Left renal cortex interstitium (tissue), 4 donors: Measurements from ENCODE around the gene KCNJ11. TPM values are rescaled to one million over a fixed set of nuclear protein-coding genes. Genes with fewer than 3 reads are reported as not detected.

Source experiments
- DNase-seq, 4 donors: peaks; one replicate each; pipeline ENCODE4 v3.0.0-alpha.2; 2013; ENCODE audit warnings: low read depth in 4 of 4, low spot score in 2 of 4, missing footprints in 1 of 4
- polyA plus RNA-seq, 4 donors: library from polyadenylated mRNA; unstranded; fragments of 120-200 nt; gene quantifications; one replicate each; pipeline ENCODE4 v1.2.1, GENCODE V29; 2013; ENCODE audit not compliant: insufficient read length in 4 of 4

KCNJ11 gene
- polyA plus RNA-seq, 4 donors = 2.1 to 3.0 (median 2.7) TPM

DNA sequence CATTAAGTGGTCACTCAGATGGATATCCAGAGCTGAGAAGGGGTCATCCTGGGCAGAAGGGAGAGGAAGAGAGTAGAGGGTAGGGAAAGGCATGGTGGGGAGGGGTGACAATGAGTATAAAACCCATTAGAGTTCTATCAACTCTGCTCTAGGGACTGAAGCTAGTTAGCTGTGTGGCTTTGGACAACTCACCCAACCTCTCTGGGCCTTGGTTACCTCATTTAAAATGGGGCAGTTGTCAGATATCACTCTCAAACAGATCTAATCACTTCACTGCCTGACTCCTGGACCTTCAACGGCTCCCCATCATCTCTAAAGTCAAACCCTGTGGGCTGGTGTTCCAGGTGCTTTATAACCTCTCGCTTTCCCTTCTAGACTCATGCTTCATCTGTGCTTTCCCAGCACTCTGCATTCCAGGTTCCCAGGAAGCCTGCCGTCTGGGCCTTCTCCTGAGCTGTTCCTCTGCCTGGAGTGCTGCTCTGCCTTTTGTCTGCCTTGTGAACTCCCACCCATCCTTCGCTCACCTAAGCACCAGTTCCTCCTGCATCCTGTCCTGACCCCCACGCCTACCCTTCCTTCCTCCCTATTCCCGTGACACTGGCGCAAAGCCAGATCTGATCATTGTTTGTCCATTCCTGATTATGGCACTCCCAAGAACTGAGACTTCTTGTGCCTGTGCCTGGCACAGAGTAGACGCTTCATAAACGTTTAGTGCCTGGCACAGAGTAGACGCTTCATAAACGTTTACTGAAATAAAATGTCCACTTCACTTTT lies 22.3 kb upstream of the KCNJ11 start:
- DNase-seq = no peak

DNA sequence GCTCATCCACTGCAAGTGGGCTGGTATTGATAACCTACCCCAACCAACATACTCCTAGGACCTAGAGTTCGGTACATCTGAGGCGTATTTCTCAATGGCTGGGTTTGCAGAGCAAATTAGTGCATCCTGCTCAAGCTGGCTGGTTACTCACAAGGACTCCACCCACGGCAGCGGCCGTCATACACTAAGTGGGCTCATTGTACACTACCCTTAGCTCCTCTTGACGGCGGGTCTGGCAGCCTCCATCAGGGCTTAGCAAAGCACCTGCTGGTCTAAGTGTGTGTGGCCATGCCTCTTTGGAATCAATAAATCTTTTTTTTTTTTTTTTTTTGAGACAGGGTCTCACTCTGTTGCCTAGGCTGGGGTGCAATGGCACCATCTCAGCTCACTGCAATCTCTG lies 20.2 kb upstream of the KCNJ11 start:
- DNase-seq = no peak

DNA sequence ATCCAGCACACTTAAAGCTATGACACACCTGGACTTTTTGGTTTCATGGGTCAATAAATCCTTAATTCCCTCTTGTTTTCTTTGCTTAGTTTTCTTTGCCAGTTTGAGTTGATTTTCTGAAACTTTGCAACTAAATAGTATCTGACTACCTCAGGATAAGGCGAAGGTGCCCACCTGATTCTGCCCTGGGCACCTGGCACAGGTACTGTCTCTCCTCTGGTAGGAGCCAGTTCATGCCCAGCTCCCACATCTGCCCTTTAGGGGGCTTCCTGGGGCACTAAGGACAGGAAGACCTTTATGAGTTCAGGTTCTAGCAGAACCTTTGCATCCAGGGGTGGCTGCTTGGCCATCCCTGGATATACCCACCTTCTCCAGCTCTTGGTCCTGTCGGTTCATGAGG lies 19.6 kb upstream of the KCNJ11 start:
- no peak for DNase-seq

DNA sequence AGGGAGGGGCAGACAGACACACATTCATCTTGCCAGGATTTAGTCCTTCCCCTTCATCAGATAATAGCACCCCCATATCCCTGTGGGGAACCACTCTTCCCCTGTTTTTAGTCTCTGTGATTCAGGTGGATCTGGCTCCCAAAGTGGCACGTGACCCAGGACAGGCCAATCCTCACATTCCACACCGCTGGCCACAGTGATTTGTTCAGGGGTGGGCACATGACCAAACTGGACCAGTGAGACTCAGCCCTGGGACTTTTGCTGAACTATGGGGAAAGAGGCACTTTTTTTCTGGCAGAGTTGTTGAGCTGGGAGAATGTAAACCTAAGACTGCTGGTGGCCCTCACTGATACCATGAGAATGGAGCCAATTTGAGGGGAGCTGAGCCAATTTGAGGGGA lies 19.1 kb upstream of the KCNJ11 start:
- no peak for DNase-seq

DNA sequence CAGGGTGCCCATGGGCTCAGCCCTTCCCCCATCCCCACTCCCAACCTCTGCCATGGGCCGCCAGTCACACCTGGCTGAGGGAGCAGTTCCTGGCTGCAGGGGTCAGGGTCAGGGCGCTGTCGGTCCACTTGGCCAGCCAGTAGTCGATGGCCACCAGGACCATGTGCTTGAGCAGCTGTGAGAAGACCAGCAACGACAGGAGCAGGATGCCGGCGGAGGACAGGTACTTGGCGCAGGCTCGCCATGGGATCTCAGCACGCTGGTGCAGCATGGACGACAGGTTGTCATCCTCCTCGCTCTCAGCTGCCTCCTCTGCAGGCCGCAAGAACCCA lies 18.3 kb upstream of the KCNJ11 start:
- DNase-seq = no peak

DNA sequence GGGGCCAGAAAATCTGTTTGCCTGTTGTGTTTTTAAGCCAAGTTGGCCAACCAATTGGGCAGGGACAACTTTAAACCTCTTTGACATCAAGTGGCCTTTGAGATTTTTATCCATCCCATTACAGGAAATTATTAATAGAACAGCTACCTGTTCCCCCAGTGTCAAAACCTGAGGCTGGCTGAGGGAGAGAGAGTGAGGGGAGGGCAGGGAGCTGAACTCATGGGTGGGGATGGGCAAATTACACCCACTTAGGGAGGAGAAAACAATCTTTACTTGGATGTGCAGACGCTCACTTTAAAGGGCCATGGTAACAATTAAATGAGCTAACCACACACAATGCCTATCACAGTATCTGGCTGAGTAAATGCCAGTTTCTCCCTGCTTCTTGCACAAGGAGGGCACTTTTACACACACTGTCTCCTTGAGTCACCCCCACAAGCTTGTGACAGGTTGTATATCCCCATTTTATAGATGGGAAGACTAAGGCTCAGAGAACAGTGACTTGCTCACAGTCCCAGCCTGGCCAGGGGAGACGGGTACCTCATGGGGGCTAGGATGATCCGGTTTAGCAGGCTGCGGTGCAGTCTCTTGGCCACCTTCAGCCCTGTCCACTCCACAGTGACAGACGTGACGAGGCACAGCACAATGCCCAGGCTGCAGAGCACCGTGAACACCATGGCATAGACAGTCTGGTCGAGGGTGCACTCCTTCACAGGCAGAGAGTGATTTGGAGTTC lies 17.8 kb upstream of the KCNJ11 start:
- DNase-seq = no peak

DNA sequence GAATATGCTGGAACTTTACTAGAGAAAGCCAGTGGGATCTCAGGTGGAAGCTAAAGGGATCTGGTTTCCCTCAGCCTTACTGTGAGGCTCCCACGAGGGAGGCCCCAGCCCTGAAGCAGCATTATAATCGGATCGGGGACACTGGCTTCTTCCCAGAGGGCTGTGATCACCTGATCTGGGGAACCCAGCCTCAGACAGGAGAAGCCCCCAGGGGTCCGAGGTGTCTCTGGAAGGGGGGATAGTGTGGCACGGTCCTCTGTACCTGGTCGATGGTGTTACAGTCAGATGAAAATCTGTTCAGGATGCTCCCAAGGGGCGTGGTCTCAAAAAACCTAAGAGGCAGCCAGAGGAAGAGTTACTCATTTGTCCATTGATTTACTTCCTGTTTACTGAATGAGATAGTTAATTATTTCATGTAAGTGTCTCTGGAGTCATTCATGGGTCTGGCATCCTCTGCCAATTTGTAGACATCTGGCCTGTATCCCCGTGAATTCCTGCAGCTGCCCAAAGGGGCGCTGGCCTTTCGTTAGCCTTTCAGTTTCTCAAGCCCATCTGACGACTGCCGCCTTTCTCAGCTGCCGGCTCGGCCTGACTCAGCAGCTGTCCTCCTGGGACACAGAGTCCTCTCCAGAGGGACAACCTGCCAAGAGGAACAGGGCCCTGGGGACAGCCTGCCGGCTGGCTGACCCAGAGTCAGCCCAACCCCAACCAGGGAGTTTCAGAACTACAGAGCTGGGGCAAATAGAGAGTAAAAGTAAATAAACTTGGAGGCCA lies 17.0 kb upstream of the KCNJ11 start:
- DNase-seq = no peak

DNA sequence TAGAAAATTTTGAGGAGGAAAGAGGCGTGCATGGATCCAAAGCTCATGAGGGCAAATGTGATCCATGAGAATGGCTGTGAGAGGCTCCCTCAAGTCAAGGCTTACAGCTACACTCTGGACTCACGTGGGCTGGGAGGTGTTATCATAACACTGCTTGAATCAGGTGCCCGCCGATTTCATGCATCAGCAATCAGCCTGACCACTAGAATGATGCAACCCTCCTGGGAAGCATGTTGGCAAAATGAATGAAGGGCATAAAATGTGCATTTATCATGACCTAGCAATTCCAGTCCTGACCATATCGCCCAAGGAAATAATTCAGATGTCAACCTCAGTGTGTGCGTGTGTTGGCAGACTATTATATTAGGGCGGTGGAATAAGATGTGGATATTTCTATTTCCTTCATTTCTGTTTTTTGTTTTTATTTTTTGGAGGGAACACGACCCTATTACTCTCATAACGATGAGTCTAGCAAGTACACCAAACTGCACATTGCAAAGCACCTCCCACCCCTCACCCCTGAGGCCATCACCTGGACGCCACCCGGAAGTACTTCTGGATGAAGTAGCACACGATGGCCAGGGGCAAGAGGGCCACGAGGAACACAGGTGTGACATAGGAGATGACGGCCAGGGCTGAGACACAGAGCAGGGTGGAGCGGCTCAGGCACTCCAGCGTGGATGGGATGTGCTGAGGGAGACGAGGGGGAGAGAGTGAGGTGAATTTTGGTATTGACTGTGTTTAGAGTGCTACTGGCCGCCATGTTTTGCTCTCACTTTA lies 15.7 kb upstream of the KCNJ11 start:
- no peak for DNase-seq

DNA sequence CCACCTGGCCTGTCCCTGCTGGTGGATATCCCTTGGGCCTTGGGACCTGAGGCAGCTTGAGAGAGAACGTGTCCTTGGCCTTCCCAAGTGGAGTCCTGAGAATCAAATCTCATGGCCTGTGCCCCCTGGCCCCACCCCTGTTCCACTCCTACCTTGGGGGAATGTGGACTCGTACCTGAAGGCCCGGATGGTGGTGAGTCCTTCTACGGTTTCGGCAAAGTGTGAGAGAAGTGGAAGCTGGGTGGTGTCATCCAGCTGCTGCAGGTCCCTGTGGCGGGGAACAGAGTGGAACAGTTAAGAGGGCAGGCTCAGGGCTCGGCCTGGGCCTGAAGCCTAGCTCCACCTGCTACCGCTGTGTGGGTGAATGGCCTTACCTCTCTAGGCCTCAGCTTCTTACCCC lies 14.0 kb upstream of the KCNJ11 start:
- no peak for DNase-seq

DNA sequence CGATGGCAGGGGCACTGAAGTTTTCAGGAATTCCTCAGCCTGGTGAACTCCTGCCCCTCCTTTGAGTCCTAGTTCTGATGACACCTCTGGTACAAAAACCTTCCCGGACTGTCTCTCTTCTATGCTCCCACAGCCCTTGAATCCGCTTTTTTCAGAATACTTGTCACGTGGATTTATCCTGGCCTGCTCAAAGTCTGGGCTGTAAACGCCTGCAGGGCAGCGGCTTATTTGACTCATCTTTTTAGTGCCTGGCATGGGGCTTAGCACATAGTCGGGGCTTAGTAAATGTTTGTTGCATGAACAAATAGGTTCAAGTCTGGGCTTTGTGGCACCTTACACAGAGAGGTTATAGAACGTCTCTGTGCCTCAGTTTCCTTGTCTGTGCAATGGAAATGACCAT lies 13.4 kb upstream of the KCNJ11 start:
- DNase-seq = no peak

DNA sequence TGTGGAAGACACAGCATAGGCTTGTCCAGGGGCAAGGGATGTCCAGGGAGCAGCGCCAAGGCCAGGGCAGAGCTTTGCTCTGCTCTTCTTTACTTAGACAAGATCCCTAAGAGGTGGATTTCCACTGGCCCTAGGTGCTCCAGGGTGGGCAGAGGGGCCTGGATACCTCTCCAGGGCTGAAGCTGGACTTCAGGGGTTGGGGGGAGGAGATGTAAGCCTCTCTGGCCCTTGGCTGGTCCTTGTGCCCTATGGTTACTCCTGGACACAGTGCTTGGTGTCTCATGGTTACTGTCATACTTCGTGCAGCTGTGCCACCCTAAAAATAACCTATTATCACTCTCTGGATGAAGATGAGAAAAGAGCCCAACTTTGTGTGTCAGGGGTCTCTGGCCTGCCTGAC lies 12.9 kb upstream of the KCNJ11 start:
- no peak for DNase-seq

DNA sequence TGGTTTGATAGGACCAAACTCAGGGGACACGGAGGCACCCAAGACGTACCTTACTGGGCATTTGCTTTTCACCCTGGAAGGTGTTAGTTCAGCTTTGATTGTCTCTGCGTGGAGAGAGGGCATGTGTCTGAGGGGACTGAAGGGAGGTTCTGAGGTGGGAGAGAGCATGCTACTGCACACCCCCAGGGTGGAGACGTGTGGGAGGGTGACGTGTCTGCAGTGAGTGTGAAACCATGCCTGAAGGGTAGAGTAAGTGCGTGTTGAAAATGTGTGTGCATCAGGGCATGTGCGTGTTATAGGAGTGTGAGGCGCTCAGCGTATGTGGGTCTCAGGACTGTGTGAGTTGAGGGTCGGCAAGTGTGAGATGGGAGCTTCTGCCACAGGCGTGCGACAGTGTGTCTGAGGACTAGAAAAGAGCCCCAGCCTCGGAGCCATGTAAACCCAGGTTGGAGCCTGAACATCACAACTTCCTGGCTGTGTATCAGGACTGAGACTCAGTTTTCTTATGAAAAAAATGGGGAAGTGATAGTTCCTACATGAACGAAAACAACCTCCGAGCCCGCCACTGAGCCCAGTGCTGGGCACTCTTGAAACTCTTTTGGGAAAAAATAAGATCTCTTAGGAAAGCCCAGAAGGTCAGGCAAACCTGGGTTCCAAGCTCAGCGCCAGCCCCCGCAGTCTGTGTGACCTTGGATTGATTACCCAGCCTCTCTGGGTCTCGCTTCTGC lies 11.8 kb upstream of the KCNJ11 start:
- no peak for DNase-seq

DNA sequence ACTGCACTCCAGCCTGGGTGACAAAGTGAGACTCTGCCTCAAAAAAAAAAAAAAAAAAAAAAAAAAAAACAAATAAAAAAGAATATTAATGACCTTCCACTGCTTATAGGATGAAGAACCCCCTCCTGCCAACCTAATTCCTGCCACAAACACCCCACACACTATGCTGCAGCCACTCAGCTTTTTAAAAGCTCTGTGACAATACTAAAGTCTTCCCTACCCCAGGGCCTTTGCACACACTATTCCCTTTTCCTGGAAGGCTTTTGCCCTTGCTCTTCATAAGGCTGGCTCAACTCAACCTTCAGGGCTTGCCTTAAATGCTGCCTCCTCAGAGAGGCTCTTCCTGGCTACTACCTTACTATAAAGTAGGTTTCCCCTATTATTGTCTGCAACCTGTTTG lies 10.8 kb upstream of the KCNJ11 start:
- no peak for DNase-seq

DNA sequence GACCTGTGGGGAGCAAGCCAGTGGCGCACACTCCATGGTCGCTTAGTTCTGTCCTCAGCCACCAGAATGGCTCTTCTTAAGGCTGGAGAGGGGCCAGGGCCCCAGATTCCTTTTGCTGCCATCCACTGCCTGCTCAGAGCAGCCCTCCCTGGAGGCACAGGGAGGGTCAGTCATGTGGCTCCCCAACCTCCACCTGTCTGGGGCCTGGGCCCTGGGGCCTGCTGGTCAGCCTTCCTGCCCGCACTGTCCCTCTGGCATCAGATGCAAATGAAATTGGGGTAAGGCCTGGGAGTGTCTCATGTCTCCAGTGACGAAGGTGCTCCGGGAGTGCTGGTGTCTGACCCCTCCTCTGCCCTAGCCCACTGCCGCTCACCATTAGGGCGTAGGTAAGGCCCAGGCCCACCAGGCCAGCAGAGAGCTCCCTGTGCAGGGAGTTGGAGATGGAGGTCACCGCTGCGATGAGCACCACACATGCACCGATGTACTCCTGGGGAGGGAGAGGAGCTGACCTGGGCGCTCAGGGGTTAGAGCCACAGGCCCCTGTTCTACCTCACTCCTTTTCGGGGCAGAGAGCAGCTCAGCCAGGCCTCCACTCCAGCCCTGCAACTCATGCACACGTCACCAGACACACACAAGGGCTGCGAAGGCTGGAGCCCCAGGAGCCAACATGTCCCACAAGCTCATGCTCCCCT lies 9.0 kb upstream of the KCNJ11 start:
- no peak for DNase-seq

DNA sequence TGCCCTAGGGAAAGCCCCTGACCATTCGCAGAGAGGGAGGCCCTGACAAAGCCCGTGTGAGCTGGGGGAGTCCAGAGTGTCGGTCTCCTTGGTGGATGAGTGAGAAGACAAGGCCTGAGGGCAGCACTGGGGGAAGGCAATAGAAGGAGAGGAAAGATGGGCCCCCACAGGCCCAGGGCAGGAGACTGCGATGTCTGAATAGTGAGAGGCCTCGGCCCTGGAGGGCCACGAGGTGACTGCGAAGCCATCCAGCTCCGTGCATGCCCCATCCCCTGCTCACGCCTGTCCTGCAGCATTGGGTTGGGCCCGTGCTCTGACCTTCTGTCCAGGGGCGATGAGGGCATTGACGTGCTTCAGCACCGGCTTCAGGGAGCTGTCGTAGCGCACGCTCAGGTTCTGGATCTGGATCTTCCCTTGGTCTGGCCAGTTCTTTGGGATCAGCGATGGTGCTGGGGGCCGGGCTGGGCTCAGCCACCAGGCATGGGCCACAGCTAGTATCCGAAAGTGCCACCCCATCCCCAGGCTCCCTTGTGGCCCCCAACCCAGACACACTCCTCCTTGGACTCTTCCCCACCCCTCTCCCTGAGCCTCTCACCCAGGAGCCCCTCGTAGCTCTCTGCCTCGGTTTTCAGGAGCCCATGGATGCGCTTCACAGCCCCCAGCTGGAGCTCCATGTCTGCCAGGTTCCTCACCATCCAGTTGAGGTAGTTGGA lies 8.3 kb upstream of the KCNJ11 start:
- no peak for DNase-seq

DNA sequence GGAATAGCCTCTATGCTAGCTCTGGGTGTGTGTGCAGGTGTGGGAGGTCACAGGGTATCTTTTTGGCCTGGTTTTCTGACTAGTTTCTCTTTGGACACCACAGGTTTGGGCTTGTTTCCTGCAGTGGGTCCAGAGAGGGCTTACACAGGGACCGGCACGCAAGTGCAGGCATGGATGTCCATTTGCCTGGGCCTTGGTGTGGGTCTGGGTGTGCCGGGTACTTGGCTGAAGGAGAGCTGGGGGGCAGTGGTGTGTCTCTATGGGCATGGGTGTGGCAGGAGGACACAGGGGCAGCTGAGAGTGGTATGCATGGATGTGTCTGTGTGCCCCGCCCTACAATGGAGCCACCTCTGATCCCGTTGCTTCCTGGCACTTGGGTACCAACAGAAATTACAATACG lies 7.5 kb upstream of the KCNJ11 start:
- no peak for DNase-seq

DNA sequence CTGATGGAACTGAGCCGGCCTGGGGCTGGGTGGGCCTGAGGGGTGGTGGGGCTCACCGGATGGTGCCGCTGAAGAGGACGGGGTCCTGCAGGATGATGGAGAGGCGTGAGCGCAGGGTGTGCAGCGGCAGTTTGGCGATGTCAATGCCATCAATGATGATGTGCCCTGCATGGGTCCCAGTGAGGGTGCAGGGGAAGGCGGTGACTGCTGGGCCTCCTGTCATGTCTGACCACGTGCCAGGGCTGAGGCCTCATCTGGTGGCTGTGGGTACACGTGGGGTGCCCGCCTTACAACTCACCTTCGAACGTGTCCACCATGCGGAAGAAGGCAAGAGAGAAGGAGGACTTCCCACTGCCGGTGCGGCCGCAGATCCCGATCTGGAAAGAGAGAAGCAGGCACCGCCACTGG lies 7.1 kb upstream of the KCNJ11 start:
- DNase-seq = no peak

DNA sequence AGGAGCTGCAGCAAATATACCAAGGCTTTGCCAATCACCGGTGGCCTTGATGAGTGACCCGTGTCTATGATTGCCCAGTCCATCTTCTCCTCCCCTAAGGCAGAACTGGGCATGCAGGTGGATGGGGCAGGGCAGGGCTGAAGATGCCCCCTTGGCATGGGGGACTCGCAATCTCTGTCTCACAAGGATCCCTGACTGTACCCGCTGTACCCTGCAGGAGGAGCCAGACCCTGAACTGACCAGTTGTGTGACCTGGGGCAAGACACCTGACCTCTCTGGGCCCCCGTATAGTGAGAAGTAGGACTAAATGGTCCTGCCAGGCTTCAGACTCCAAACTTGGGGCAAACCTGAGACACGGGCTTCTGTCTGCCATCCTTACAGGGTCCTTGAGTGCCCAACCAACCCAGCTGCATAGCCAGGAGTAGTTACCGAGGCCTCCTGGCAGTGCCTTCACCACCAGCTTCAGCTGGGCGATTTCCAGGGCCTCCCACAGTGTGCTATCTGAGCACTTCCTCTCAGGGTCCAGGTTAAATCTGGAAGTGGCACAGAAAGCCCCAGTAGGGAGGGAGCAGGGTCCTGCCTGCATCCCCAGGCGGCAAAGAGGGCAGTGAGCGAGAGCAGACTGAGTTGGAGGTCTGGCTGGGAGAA lies 6.4 kb upstream of the KCNJ11 start:
- DNase-seq = no peak

DNA sequence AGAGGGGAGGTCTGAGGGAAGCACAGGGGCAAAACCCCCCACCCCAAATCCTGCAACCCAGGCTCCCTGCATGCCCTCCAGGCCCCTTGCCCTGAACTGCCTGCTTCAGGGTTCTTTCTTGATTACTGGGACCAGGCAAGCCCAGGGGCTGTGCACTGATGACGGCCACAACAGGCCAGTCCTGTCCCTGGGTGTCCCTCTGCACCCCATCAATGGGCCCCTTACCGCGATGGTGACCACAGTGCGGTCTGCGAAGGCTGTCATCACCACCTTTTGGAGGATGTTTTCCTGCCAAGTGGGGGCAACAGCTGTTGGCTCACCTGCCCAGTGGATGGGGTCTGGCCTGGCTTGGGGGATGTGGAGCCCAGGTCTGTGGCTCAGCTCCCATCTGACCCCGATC lies 5.0 kb upstream of the KCNJ11 start:
- DNase-seq = no peak
